OCI-LY3 (cell line): ENCODE measurements around the gene TMEM50A.

Source experiments
- CTCF ChIP-seq: fragments of 200-600, 300-600 bp; sonication (generic); IDR thresholded peaks from 2 replicates; pipeline ENCODE4 v1.5.1; 2014; ENCODE audit warnings: antibody characterized with exemption, low read length, low read depth
- EZH2phosphoT487 ChIP-seq: fragments of 200-600 bp; shearing (Covaris generic); IDR thresholded peaks from 2 replicates; pipeline ENCODE4 v1.6.1; 2018; ENCODE audit warnings: antibody characterized with exemption, mixed run types, low read depth

DNA sequence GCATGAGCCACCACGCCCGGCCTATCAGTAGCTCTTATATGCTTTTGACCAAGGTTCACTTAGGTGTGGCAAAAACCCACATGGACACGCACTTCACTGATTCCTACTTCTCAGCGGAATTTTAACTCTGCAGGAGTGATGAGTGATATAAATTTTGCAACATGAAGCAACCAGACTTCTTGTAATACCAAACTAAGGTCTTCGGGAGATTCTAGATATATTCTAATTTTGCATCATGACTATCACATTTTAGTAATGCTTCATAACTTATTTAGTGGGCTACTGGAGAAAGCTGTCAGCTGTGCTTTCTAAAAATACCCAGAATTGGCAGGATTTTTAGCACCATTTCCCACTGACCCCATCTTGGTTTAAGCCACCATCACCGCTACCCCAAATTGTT lies 54.7 kb downstream of the TMEM50A start:
- no peak for TF ChIP-seq CTCF
- no peak for TF ChIP-seq EZH2phosphoT487
